Esophagus squamous epithelium (tissue), 5 donors: ENCODE data around the gene DLL1. TPM values are rescaled to one million over a fixed set of nuclear protein-coding genes. Genes with fewer than 3 reads are reported as not detected.

ENCODE experiments used
- DNase-seq: peaks from one replicate; lab custom pipeline; 2025; lab: John Stamatoyannopoulos, UW
- H3K27ac ChIP-seq, 4 donors: fragments of 200-600 bp; sonication (generic); one replicate each; pipeline ENCODE4 v1.5.1; 2016 to 2019; ENCODE audit warnings: mild to moderate bottlenecking in 1 of 4
- H3K27me3 ChIP-seq, 4 donors: fragments of 200-600 bp; sonication (generic); 1 replicate in 3 of 4; 2 replicates in 1 of 4; pipeline versions ENCODE4 v1.5.1 to v1.6.0; 2017 to 2021; ENCODE audit warnings: antibody characterized with exemption in 1 of 4
- H3K36me3 ChIP-seq, 3 donors: fragments of 200-600 bp; sonication (generic); one replicate each; pipeline ENCODE4 v1.5.1; 2016 to 2019
- H3K4me1 ChIP-seq, 3 donors: fragments of 200-600 bp; sonication (generic); one replicate each; pipeline ENCODE4 v1.5.1; 2017 to 2019
- H3K4me3 ChIP-seq, 4 donors: fragments of 200-600 bp; sonication (generic); 1 replicate in 3 of 4; 2 replicates in 1 of 4; pipeline ENCODE4 v1.5.1; 2016 to 2019; ENCODE audit warnings: mild to moderate bottlenecking in 2 of 4, moderate library complexity in 1 of 4
- H3K9me3 ChIP-seq, 3 donors: fragments of 200-600 bp; sonication (generic); one replicate each; pipeline ENCODE4 v1.5.1; 2016 to 2019
- POLR2A ChIP-seq, 4 donors: fragments of 450-650 bp; IDR thresholded peaks; one replicate each; pipeline ENCODE4 v1.6.1; 2017; ENCODE audit warnings: antibody characterized with exemption in 4 of 4, mild to moderate bottlenecking in 4 of 4, moderate library complexity in 3 of 4
- WGBS, 2 donors: methylation state at CpG; one replicate each; pipeline ENCODE4 v1.1.5; 2018; 5-methylcytosine and 5-hydroxymethylcytosine counted together
- intact Hi-C: fragments of 100-400 bp; cut with DNase I; formaldehyde crosslinking; loops from one replicate; pipeline ENCODE4 v1.15.0; 2022
- total RNA-seq, 4 donors: library from RNA; depleted of rRNA; stranded (reverse); fragments of >200 nt; gene quantifications; one replicate each; pipeline ENCODE4 v1.1.0, GENCODE V29; 2016
- TF ChIP-seq, protein P1 (sequence below), 6 experiments: fragments of 450-650 bp in 4 of 6; fragments of 200-600 bp in 2 of 6; sonication (generic) in 2 of 6; IDR thresholded peaks; one replicate each; pipeline ENCODE4 v1.5.1; 2016 to 2019; ENCODE audit warnings: antibody characterized with exemption in 6 of 6, mild to moderate bottlenecking in 4 of 6, moderate library complexity in 4 of 6
- donor health status: DM: yes; HTN: yes; CAD: no.

Gene DLL1
- total RNA-seq, 4 donors from 2014 or later: 8.3 to 37.6 (median 15.1) TPM

DNA sequence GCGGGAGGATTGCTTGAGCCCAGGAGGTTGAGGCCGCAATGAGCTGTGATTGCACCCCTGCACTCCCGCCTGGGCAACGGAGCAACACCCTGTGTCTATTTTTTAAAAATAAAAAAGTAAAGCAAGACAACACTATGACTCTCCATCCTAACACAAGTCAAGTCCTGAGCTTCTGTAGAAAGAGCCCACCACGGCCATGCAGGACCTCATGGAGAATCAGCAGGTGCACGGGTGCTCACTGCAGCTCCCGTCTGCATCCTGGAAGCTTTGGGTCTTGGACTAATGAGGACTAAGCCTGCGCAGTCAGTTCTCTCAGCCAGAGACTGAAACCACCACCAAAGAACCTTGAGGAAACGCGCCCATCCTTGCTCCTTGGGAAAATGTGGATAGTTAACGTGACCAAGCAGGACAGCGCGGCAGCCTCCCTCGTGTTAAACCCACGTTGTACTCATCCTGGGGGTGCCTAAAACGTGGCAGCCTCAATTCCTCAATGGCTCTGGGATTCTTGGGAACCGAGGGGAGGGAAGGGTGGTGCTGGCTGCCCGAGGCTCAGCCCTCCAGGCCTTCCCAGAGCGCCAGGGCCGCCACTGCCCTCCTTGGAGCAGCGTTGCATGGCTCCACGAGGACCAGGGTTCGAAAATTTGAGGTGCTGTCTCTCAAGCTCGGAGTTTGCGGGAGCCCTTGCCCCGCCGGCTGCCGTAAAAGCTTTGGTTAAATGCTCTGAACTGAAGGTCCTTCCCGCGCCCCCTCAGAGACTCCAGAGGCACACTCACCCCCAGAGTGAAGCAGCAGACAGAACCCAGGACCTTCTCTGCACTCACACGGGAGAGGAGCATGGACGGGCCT is 29.0 kb downstream of the DLL1 start:
- Histone ChIP-seq H3K9me3 (no peaks in the 10 kb centered on the region), H3K36me3 (no peaks in the 10 kb centered on the region), H3K4me3 (no peak overlapping the region), H3K27me3 (peaks cover 0 to 31% (median 0%) of the 10 kb centered on the region in 4 donors), H3K27ac (no peak overlapping the region), H3K4me1 (peaks cover 0 to 14% (median 11%) of the 10 kb centered on the region in 3 donors)
- TF ChIP-seq POLR2A (IDR thresholded peaks at IDR 0.05): no peak
- TF ChIP-seq, protein P1, sequence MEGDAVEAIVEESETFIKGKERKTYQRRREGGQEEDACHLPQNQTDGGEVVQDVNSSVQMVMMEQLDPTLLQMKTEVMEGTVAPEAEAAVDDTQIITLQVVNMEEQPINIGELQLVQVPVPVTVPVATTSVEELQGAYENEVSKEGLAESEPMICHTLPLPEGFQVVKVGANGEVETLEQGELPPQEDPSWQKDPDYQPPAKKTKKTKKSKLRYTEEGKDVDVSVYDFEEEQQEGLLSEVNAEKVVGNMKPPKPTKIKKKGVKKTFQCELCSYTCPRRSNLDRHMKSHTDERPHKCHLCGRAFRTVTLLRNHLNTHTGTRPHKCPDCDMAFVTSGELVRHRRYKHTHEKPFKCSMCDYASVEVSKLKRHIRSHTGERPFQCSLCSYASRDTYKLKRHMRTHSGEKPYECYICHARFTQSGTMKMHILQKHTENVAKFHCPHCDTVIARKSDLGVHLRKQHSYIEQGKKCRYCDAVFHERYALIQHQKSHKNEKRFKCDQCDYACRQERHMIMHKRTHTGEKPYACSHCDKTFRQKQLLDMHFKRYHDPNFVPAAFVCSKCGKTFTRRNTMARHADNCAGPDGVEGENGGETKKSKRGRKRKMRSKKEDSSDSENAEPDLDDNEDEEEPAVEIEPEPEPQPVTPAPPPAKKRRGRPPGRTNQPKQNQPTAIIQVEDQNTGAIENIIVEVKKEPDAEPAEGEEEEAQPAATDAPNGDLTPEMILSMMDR (IDR thresholded peaks at IDR 0.05): no peak
- intact Hi-C loops: no loop called here
- 88 to 97% methylated on average over 10 to 23 of the region's 32 CpGs for WGBS, 2 donors
- DNase-seq: no peak

DNA sequence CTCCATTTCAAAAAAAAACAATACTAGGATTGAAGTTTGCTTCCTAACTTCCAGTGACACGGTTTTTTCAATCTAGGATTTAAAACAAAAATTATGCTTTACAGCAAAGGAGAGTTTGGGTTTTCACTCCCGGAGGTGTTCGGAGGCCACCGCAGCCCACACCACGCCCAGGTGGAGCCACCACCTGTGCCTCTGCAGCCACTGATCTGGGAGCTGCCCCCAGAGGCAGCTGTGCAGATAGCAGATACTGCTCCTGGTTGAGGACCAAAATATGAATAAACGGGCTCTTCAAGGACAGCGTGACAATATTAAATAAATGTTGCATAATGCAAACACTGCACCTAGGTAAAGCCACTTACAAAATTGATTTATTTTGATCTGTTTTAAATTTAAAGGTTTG is 30.2 kb downstream of the DLL1 start:
- H3K27me3 ChIP-seq: peaks cover 0 to 35% (median 0%) of the 10 kb centered on the region in 4 donors
- no peaks in the 10 kb centered on the region for H3K9me3 ChIP-seq
- H3K36me3 ChIP-seq: no peaks in the 10 kb centered on the region
- peaks cover 0 to 5% (median 5%) of the 10 kb centered on the region in 3 donors for H3K4me1 ChIP-seq
- no peak for DNase-seq
- TF ChIP-seq, protein P1 (IDR thresholded peaks at IDR 0.05): no peak
- TF ChIP-seq POLR2A (IDR thresholded peaks at IDR 0.05): no peak
- whole genome bisulfite sequencing, 2 donors: 82 to 87% methylated on average over 7 of the region's 7 CpGs
- H3K4me3 ChIP-seq: no peak overlapping the region
- H3K27ac ChIP-seq: no peak overlapping the region
- intact Hi-C loops: no loop called here

DNA sequence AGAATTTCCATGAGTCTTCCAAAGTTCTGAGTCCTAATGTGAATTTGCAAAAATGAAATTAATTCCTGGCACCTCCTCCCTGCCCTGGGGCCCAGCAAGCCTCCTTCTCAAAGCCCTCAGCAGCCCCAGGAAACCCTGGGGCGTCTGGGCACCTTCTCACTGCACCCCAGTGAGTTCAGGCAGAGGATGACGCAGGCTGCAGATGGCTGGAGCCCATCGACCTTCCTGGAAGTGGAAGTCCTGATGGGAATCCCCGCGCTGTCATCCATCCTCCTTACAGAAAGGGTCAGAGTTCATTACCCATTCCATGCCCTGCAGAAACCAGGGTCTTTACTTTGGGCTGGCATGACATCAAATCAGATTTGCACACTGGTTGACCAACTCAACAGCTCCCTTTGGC is 31.6 kb downstream of the DLL1 start:
- TF ChIP-seq, protein P1 (IDR thresholded peaks at IDR 0.05): no peak
- no peak for TF ChIP-seq POLR2A (IDR thresholded peaks at IDR 0.05)

DNA sequence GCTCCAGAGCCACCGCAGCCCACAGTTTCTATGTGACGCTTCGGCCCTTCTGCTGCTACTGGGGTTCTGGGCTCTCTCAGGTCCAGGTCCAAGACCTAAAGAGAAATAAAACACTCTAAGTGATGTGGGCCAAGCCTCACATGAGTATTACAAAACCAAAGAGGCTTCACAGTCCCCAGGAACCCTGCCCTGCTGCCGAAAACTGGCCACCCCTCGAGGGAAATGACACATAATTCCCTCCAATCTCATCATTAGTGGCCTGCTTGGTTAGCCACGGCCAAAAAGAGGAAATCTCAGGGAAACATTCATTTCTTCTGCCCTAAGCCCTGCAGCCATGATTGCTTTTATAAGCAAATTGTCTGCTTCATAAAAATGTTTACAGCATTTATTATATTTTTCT is 32.5 kb downstream of the DLL1 start:
- peaks cover 0 to 43% (median 0%) of the 10 kb centered on the region in 4 donors for H3K27me3 ChIP-seq
- no peaks in the 10 kb centered on the region for H3K4me1 ChIP-seq
- TF ChIP-seq POLR2A (IDR thresholded peaks at IDR 0.05): no peak
- TF ChIP-seq, protein P1 (IDR thresholded peaks at IDR 0.05): no peak
- no peak overlapping the region for H3K27ac ChIP-seq
- no peaks in the 10 kb centered on the region for H3K9me3 ChIP-seq
- WGBS, 2 donors: 84 to 92% methylated on average over 4 to 6 of the region's 6 CpGs
- no peaks in the 10 kb centered on the region for H3K36me3 ChIP-seq
- no peak overlapping the region for H3K4me3 ChIP-seq
- no peak for DNase-seq
- intact Hi-C loops: no loop called here

More for the DNA sequence above, 31.6 kb downstream of the DLL1 start:
- Histone ChIP-seq H3K36me3 (no peaks in the 10 kb centered on the region), H3K27me3 (peaks cover 0 to 43% (median 0%) of the 10 kb centered on the region in 4 donors), H3K27ac (no peak overlapping the region), H3K4me3 (no peak overlapping the region), H3K4me1 (no peaks in the 10 kb centered on the region), H3K9me3 (no peaks in the 10 kb centered on the region)
- no peak for DNase-seq
- 40 to 66% methylated on average over 1 to 5 of the region's 5 CpGs for WGBS, 2 donors
- intact Hi-C loops: no loop called here

DNA sequence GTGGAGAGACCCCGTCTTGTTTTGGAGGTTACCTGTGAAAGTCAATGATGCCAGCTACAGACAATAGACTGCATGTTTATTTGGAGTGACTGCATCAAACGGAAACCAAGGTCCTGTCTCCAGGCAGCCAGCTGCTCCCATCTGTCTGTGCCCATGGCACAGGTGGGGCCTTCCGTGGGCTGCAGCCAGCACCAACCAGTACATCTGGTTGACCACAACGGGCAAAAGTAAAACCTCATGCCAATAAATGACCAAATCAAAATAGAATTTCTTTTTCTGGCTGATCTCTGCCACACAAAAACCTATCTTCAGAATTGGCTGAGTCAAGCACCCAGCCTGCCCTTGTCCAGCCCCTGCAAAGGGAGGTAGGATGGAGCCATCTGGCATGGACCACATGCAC is 33.5 kb downstream of the DLL1 start:
- Histone ChIP-seq H3K9me3 (no peaks in the 10 kb centered on the region), H3K27ac (no peak overlapping the region), H3K4me3 (no peak overlapping the region), H3K27me3 (peaks cover 0 to 44% (median 0%) of the 10 kb centered on the region in 4 donors), H3K36me3 (no peaks in the 10 kb centered on the region), H3K4me1 (peaks cover 0 to 4% (median 0%) of the 10 kb centered on the region in 3 donors)
- 73 to 79% methylated on average over 3 to 4 of the region's 4 CpGs for WGBS, 2 donors
- DNase-seq: no peak
- TF ChIP-seq, protein P1 (IDR thresholded peaks at IDR 0.05): no peak
- no peak for TF ChIP-seq POLR2A (IDR thresholded peaks at IDR 0.05)
- intact Hi-C loops: no loop called here
